Kidney (tissue), 14 donors: ENCODE results near the gene METRN. TPM values are rescaled to one million over a fixed set of nuclear protein-coding genes. Genes with fewer than 3 reads are reported as not detected.

Experiments used
- DNase-seq, 5 donors: peaks; one replicate each; pipeline ENCODE4 v3.0.0-alpha.2; 2013 to 2020
- FAIRE-seq: peaks from 2 replicates; lab custom pipeline; 2012; peaks lifted over from hg19 to GRCh38; lab: Jason Lieb, UNC
- H3K27ac ChIP-seq, 2 donors: one replicate each; pipeline ENCODE4 v1.7.0; 2013; ENCODE audit warnings: low read depth in 2 of 2, low read length in 2 of 2, inconsistent platforms in 1 of 2
- H3K27me3 ChIP-seq: one replicate; pipeline ENCODE4 v1.7.1; 2013; ENCODE audit warnings: low read length, inconsistent platforms; ENCODE audit not compliant: control insufficient read depth, insufficient read depth
- H3K36me3 ChIP-seq, 3 donors: one replicate each; pipeline versions ENCODE4 v1.7.0 to v1.7.1; 2013; ENCODE audit warnings: low read length in 3 of 3, control low read depth in 1 of 3, inconsistent platforms in 1 of 3; ENCODE audit not compliant: insufficient read depth in 3 of 3, control insufficient read depth in 2 of 3
- H3K4me1 ChIP-seq, 3 donors: one replicate each; pipeline versions ENCODE4 v1.7.0 to v1.7.1; 2013; ENCODE audit warnings: low read length in 3 of 3, inconsistent platforms in 1 of 3, low read depth in 1 of 3; ENCODE audit not compliant: control insufficient read depth in 2 of 3, insufficient read depth in 2 of 3
- H3K4me3 ChIP-seq, 3 donors: one replicate each; pipeline versions ENCODE4 v1.7.0 to v1.8.1; 2013; ENCODE audit warnings: low read length in 3 of 3, control low read depth in 1 of 3, inconsistent platforms in 1 of 3
- H3K9ac ChIP-seq, 3 donors: one replicate each; pipeline versions ENCODE4 v1.7.0 to v1.7.1; 2013; ENCODE audit warnings: low read length in 3 of 3, control low read depth in 1 of 3, inconsistent platforms in 1 of 3
- H3K9me3 ChIP-seq, 3 donors: one replicate each; pipeline versions ENCODE4 v1.7.0 to v1.7.1; 2013; ENCODE audit warnings: low read length in 3 of 3, control low read depth in 1 of 3, inconsistent platforms in 1 of 3; ENCODE audit not compliant: control insufficient read depth in 2 of 3, insufficient read depth in 1 of 3
- intact Hi-C: fragments of 100-400 bp; cut with DNase I; formaldehyde crosslinking; loops from one replicate; pipeline ENCODE4 v1.11.1; 2022
- polyA plus RNA-seq: library from polyadenylated mRNA; stranded (reverse); fragments of 350-450 nt; fragmentation: Illumina TruSeq; extraction: RNeasy Lipid Tissue Mini Kit (QIAGEN cat#74804); gene quantifications from one replicate; pipeline ENCODE4 v1.2.3, GENCODE V29; 2014; ENCODE audit warnings: low read depth, low replicate concordance; ENCODE audit not compliant: insufficient read depth
- total RNA-seq: library from RNA; stranded (reverse); fragmentation: NEBNext Ultra II Directional; extraction: Animal tissue kit (Norgen Biotek cat#: 25700); gene quantifications from one replicate; pipeline ENCODE4 v1.2.1, GENCODE V29; 2021
- TF ChIP-seq, protein P1 (sequence below): IDR thresholded peaks from 3 replicates; pipeline ENCODE4 v1.5.1; 2012; ENCODE audit warnings: mild to moderate bottlenecking, moderate library complexity, borderline replicate concordance; ENCODE audit not compliant: insufficient read depth; ENCODE audit errors: extremely low read depth
- donor health status: control.
- donor health status: control.
- donor health status: control.
- donor health status: control.
- donor health status: control.
- donor health status: DM: yes; HTN: yes; CAD: no.
- donor health status: Normal renal cell carcinoma (clear cell type).

The METRN gene
- total and polyA plus RNA-seq, 2 donors from 2014 or later = 34.9 to 114 TPM

DNA sequence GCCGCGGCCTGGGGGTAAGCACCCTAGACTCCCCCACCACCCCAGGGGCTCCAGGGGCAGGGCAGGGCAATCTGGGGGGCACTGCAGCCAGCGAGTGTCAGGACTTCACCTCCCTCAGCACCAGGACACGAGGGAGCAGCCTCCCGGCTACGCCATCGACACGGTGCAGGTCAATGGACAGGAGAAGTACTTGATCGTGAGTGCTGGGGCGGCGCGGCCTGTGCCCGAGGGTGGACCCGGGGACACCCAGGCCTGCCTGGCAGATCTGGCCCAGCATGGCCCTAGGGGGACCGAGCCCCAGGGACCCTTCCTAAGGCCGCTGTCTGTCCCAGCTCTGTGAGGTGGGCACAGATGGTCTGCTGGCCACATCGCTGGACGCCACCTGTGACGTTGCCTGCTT is 42.5 kb upstream of the METRN start:
- FAIRE-seq = no peak

DNA sequence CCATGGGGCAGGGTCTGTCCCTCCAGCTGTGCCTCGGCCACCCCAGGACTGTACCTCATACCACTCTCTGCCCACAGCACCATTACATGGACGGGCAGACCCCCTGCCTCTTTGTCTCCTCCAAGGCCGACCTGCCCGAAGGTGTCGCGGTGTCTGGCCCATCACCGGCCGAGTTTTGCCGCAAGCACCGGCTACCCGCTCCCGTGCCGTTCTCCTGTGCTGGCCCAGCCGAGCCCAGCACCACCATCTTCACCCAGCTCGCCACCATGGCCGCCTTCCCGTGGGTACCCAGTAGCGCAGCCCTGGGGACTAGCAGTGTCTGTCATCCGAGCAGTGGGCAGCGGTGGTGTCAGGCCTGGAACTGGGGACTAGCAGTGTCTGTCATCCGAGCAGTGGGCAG is 42.1 kb upstream of the METRN start:
- Histone ChIP-seq H3K27me3 (no peaks in the 10 kb centered on the region), H3K9ac (no peak overlapping the region), H3K27ac (no peak overlapping the region), H3K9me3 (no peaks in the 10 kb centered on the region), H3K36me3 (peaks cover 0 to 12% (median 10%) of the 10 kb centered on the region in 3 donors), H3K4me1 (peaks cover 0 to 15% (median 0%) of the 10 kb centered on the region in 3 donors), H3K4me3 (no peak overlapping the region)
- FAIRE-seq = no peak
- no peak for DNase-seq
- intact Hi-C loops = no loop called here
- TF ChIP-seq, protein P1, sequence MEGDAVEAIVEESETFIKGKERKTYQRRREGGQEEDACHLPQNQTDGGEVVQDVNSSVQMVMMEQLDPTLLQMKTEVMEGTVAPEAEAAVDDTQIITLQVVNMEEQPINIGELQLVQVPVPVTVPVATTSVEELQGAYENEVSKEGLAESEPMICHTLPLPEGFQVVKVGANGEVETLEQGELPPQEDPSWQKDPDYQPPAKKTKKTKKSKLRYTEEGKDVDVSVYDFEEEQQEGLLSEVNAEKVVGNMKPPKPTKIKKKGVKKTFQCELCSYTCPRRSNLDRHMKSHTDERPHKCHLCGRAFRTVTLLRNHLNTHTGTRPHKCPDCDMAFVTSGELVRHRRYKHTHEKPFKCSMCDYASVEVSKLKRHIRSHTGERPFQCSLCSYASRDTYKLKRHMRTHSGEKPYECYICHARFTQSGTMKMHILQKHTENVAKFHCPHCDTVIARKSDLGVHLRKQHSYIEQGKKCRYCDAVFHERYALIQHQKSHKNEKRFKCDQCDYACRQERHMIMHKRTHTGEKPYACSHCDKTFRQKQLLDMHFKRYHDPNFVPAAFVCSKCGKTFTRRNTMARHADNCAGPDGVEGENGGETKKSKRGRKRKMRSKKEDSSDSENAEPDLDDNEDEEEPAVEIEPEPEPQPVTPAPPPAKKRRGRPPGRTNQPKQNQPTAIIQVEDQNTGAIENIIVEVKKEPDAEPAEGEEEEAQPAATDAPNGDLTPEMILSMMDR = no peak

More for the DNA sequence above, 42.5 kb upstream of the METRN start:
- peaks cover 0 to 17% (median 4%) of the 10 kb centered on the region in 3 donors for H3K4me1 ChIP-seq
- no peak overlapping the region for H3K4me3 ChIP-seq
- intact Hi-C loops = no loop called here
- DNase-seq = no peak
- H3K9me3 ChIP-seq = no peaks in the 10 kb centered on the region
- TF ChIP-seq, protein P1 = no peak
- no peak overlapping the region for H3K9ac ChIP-seq
- H3K36me3 ChIP-seq = peaks cover 0 to 12% (median 10%) of the 10 kb centered on the region in 3 donors
- H3K27ac ChIP-seq = no peak overlapping the region
- H3K27me3 ChIP-seq = no peaks in the 10 kb centered on the region

DNA sequence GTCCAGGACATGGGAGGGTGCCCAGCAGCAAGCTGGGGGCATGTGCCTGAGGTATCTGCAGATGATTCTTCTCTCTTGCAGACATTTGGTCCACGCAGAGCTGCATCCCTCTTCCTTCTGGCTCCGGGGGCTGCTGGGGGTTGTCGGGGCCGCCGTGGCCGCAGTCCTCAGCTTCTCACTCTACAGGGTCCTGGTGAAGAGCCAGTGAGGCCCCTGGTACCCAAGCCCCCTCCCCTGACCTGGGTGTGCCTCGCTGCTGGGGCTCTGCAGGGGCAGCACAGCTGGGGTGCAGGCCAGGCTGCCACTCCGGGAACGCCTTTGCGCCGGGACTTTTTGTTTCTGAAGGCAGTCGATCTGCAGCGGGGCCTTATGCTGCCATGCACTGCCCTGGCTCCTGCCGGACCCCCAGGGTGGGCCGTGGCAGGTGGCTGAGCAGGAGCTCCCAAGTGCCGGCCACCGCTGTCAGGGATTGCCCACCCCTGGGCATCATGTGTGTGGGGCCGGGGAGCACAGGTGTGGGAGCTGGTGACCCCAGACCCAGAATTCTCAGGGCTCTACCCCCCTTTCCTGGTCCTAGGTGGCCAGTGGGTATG is 41.4 kb upstream of the METRN start:
- FAIRE-seq (no peak), DNase-seq (no peak)
- Histone ChIP-seq H3K4me1 (peaks cover 0 to 15% (median 0%) of the 10 kb centered on the region in 3 donors), H3K4me3 (no peak overlapping the region), H3K27ac (no peak overlapping the region), H3K9me3 (no peaks in the 10 kb centered on the region), H3K9ac (no peak overlapping the region), H3K27me3 (no peaks in the 10 kb centered on the region), H3K36me3 (peaks cover 0 to 12% (median 10%) of the 10 kb centered on the region in 3 donors)
- intact Hi-C loops = no loop called here
- TF ChIP-seq, protein P1 = no peak
